GM12878 (cell line): Measurements from ENCODE around the gene KLHL7. TPM values are rescaled to one million over a fixed set of nuclear protein-coding genes. Genes with fewer than 3 reads are reported as not detected.

Experiments
- ATAC-seq: fragments of 200-7000 bp; cut with Tn5 transposase; 3 replicates; pipeline ENCODE4 v1.9.1; 2020; ENCODE audit warnings: mild to moderate bottlenecking, moderate library complexity
- BruUV-seq: library from RNA; stranded (reverse); fragments of 400-500 nt; replicated peaks from 2 replicates; lab custom pipeline; 2021; lab: Mats Ljungman, UMichigan
- CTCF ChIA-PET: fragments of 300-600 bp; sonication (Branson Sonifier 250); formaldehyde crosslinking; extraction: SDS; loops from one replicate; lab custom pipeline; 2021; ENCODE audit warnings: inconsistent platforms; lab: Yijun Ruan, JAX
- POLR2A ChIA-PET: fragments of 350-600 bp; formaldehyde crosslinking; extraction: SDS; loops from one replicate; lab custom pipeline; 2021; ENCODE audit warnings: inconsistent platforms; lab: Charles Lee
- RAD21 ChIA-PET: fragments of 300-600 bp; sonication (Branson Sonifier 250); formaldehyde crosslinking; loops from one replicate; lab custom pipeline; 2023; ENCODE audit warnings: antibody characterized with exemption; ENCODE audit not compliant: unreplicated experiment; lab: Charles Lee
- SMC1A ChIA-PET: fragments of 300-600 bp; sonication (Branson Sonifier 250); formaldehyde crosslinking; loops from one replicate; lab custom pipeline; 2023; ENCODE audit not compliant: unreplicated experiment, uncharacterized antibody; lab: Charles Lee
- DNase-seq: peaks from one replicate; pipeline ENCODE4 v3.0.0-alpha.2; 2011; ENCODE audit warnings: low read depth, low spot score
- FAIRE-seq: peaks from 3 replicates; lab custom pipeline; 2011; peaks lifted over from hg19 to GRCh38; lab: Jason Lieb, UNC
- H2AFZ ChIP-seq: 2 replicates; pipeline ENCODE4 v1.6.0; 2011; ENCODE audit warnings: low read depth, low read length, control low read depth; ENCODE audit not compliant: control insufficient read depth
- H3K27ac ChIP-seq: 2 replicates; pipeline ENCODE4 v1.5.1; 2011; ENCODE audit warnings: control low read depth; ENCODE audit not compliant: control insufficient read depth, insufficient read depth
- H3K27me3 ChIP-seq, 2 experiments: replicated peaks in 1 of 2; 2 replicates each; pipeline versions ENCODE4 v1.6.0 to v1.6.1; 2011; ENCODE audit warnings: low read length in 1 of 2; ENCODE audit not compliant: control insufficient read depth in 2 of 2, insufficient read depth in 2 of 2
- H3K36me3 ChIP-seq, 2 experiments: 2 replicates each; pipeline ENCODE4 v1.5.1; 2011; ENCODE audit warnings: low read length in 1 of 2; ENCODE audit not compliant: control insufficient read depth in 2 of 2, insufficient read depth in 2 of 2
- H3K4me1 ChIP-seq: 2 replicates; pipeline ENCODE4 v1.6.1; 2011; ENCODE audit warnings: mild to moderate bottlenecking, low read length, moderate library complexity, mixed read lengths; ENCODE audit not compliant: control insufficient read depth, insufficient read depth
- H3K4me2 ChIP-seq: 2 replicates; pipeline ENCODE4 v1.6.0; 2011; ENCODE audit warnings: control low read depth; ENCODE audit not compliant: control insufficient read depth, insufficient read depth
- H3K4me3 ChIP-seq: fragments of 200-600 bp; sonication (generic); 2 replicates; pipeline ENCODE4 v1.5.1; 2016
- H3K79me2 ChIP-seq: 2 replicates; pipeline ENCODE4 v1.6.0; 2011; ENCODE audit warnings: low read length; ENCODE audit not compliant: control insufficient read depth, insufficient read depth
- H3K9ac ChIP-seq: 2 replicates; pipeline ENCODE4 v1.8.0; 2011; ENCODE audit warnings: low read length, control low read depth, mixed read lengths; ENCODE audit not compliant: control insufficient read depth, insufficient read depth
- H3K9me3 ChIP-seq: replicated peaks from 3 replicates; pipeline ENCODE4 v1.5.1; 2011; ENCODE audit warnings: mild to moderate bottlenecking, low read length; ENCODE audit not compliant: control insufficient read depth, insufficient read depth
- H4K20me1 ChIP-seq: 2 replicates; pipeline ENCODE4 v1.6.0; 2011; ENCODE audit not compliant: control insufficient read depth, insufficient read depth
- ASH2L ChIP-seq: fragments of 300-600, 200-600 bp; sonication (generic); IDR thresholded peaks from 2 replicates; pipeline ENCODE4 v1.6.1; 2017; ENCODE audit warnings: low read depth, mild to moderate bottlenecking, borderline replicate concordance
- ETV6 ChIP-seq, 2 experiments: fragments of 450-650 bp in 1 of 2; IDR thresholded peaks in 1 of 2; conservative IDR thresholded peaks in 1 of 2; 2 replicates each; pipeline ENCODE4 v1.6.1; 2014; ENCODE audit warnings: antibody characterized with exemption in 1 of 2, borderline replicate concordance in 1 of 2, low read depth in 1 of 2, mild to moderate bottlenecking in 1 of 2, moderate library complexity in 1 of 2
- NR2C2 ChIP-seq: IDR thresholded peaks from 2 replicates; pipeline ENCODE4 v1.6.1; 2011; ENCODE audit warnings: borderline replicate concordance, low read depth; ENCODE audit not compliant: control insufficient read depth, insufficient read length
- PAX5 ChIP-seq: IDR thresholded peaks from 2 replicates; pipeline ENCODE4 v1.6.1; 2011; ENCODE audit warnings: low read depth, low read length, borderline replicate concordance
- PAX8 ChIP-seq: fragments of 450-650 bp; IDR thresholded peaks from 2 replicates; pipeline ENCODE4 v1.6.1; 2017; ENCODE audit warnings: mild to moderate bottlenecking, moderate library complexity
- RAD51 ChIP-seq: fragments of 450-650 bp; IDR thresholded peaks from 2 replicates; pipeline ENCODE4 v1.6.1; 2016; ENCODE audit warnings: moderate library complexity, mild to moderate bottlenecking, inconsistent platforms
- RFX5 ChIP-seq: IDR thresholded peaks from 2 replicates; pipeline ENCODE4 v1.6.1; 2011; ENCODE audit warnings: low read depth, low read length, improper control_type of control experiment
- TAF1 ChIP-seq: IDR thresholded peaks from 2 replicates; pipeline ENCODE4 v1.6.1; 2011; ENCODE audit warnings: mild to moderate bottlenecking, low read depth, low read length, borderline replicate concordance
- ZNF217 ChIP-seq: fragments of 450-650 bp; IDR thresholded peaks from 2 replicates; pipeline ENCODE4 v1.6.1; 2017; ENCODE audit warnings: antibody characterized with exemption, mild to moderate bottlenecking
- WGBS: methylation state at CpG from one replicate; pipeline ENCODE4 v1.1.6; 2016; ENCODE audit warnings: low lambda C conversion rate; ENCODE audit not compliant: insufficient replicate concordance, insufficient coverage; ENCODE audit errors: missing lambda C conversion rate; 5-methylcytosine and 5-hydroxymethylcytosine counted together
- in situ Hi-C: fragments of 300-500 bp; cut with MboI; formaldehyde crosslinking; loops from 9 replicates; pipeline ENCODE4 v1.14.3; 2018; ENCODE audit warnings: mixed read lengths
- intact Hi-C: fragments of 100-400 bp; cut with micrococcal nuclease; formaldehyde crosslinking; loops from one replicate; pipeline ENCODE4 v1.14.2; 2022; ENCODE audit not compliant: unreplicated experiment
- polyA plus RNA-seq, 11 experiments: library from polyadenylated mRNA; depleted of rRNA in 4 of 11; unstranded in 6 of 11; stranded (reverse) in 5 of 11; fragments of >200 nt; fragmentation: Nextera tagmentation in 4 of 11; fragmentation: Illumina TruSeq in 1 of 11; extraction: Ambion mirVana in 4 of 11; extraction: Trizol in 1 of 11; gene quantifications; 1 replicate in 1 of 11; 2 replicates in 10 of 11; pipeline versions ENCODE4 v1.2.1 to v1.2.3, GENCODE V29; 2011 to 2016; ENCODE audit warnings: inconsistent platforms in 2 of 11, missing spikeins in 2 of 11, low read depth in 1 of 11
- total RNA-seq, 4 experiments: library from RNA; depleted of rRNA in 3 of 4; stranded (reverse); fragments of >200 nt in 3 of 4; fragmentation: Illumina TruSeq in 1 of 4; extraction: Trizol in 1 of 4; gene quantifications; 2 replicates each; pipeline versions ENCODE4 v1.2.1 to v1.2.3, GENCODE V29; 2013 to 2021
- TF ChIP-seq, protein P1 (sequence below): fragments of 150-350 bp; IDR thresholded peaks from 2 replicates; pipeline ENCODE4 v1.6.1; 2016; ENCODE audit warnings: low read depth, low read length
- TF ChIP-seq, protein P2 (sequence below): IDR thresholded peaks from 2 replicates; pipeline ENCODE4 v1.6.1; 2012; ENCODE audit warnings: low read depth, low read length, improper control_type of control experiment
- TF ChIP-seq, protein P3 (sequence below): fragments of 450-650 bp; IDR thresholded peaks from 2 replicates; pipeline ENCODE4 v1.6.1; 2017; ENCODE audit warnings: mild to moderate bottlenecking, moderate library complexity
- TF ChIP-seq, protein P4 (sequence below): fragments of 450-650 bp; IDR thresholded peaks from 2 replicates; pipeline ENCODE4 v1.6.1; 2017; ENCODE audit warnings: mild to moderate bottlenecking, moderate library complexity

Gene KLHL7
- total and polyA plus RNA-seq, 10 of the 15 experiments (the other 5 are each of a cell fraction or from before 2014, with no cell fraction given) = 6.4 to 38.7 (median 20.9) TPM

DNA sequence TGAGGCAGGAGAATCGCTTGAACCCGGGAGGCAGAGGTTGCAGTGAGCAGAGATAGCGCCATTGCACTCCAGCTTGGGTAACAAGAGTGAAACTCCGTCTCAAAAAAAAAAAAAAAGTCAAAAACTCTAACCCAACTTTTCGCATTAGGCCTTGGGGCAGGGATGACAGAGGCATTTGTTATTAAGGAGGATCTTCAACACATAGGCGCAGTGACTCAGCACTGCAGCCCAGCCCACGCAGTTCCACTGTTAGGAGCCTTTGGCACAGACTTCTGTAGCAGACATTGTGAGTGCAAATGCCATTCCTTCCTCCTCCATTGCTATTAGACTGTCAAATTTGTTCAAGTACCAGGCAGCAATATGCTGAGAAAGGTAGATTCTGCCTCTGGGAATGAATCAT is 43.1 kb upstream of the KLHL7 start:
- WGBS = 81% methylated on average over 6 of the region's 7 CpGs
- H3K4me3 ChIP-seq = no peak overlapping the region
- no peak overlapping the region for H3K27ac ChIP-seq
- H2AFZ ChIP-seq = no peak overlapping the region
- H3K4me1 ChIP-seq = no peaks in the 10 kb centered on the region
- intact Hi-C loops (no loop called here), in situ Hi-C loops (no loop called here)
- H3K4me2 ChIP-seq = no peak overlapping the region
- FAIRE-seq (no peak), ATAC-seq (no peak), DNase-seq (no peak)
- ChIA-PET POLR2A (no interaction called here), RAD21 (no interaction called here), SMC1A (no interaction called here), CTCF (no interaction called here)
- BruUV-seq = no TSS peak
- no peak overlapping the region for H3K9ac ChIP-seq
- no peaks in the 10 kb centered on the region for H3K36me3 ChIP-seq
- H4K20me1 ChIP-seq = no peaks in the 10 kb centered on the region
- H3K79me2 ChIP-seq = no peaks in the 10 kb centered on the region
- H3K27me3 ChIP-seq = no peaks in the 10 kb centered on the region
- H3K9me3 ChIP-seq = no peaks in the 10 kb centered on the region
- TF ChIP-seq, protein P1, sequence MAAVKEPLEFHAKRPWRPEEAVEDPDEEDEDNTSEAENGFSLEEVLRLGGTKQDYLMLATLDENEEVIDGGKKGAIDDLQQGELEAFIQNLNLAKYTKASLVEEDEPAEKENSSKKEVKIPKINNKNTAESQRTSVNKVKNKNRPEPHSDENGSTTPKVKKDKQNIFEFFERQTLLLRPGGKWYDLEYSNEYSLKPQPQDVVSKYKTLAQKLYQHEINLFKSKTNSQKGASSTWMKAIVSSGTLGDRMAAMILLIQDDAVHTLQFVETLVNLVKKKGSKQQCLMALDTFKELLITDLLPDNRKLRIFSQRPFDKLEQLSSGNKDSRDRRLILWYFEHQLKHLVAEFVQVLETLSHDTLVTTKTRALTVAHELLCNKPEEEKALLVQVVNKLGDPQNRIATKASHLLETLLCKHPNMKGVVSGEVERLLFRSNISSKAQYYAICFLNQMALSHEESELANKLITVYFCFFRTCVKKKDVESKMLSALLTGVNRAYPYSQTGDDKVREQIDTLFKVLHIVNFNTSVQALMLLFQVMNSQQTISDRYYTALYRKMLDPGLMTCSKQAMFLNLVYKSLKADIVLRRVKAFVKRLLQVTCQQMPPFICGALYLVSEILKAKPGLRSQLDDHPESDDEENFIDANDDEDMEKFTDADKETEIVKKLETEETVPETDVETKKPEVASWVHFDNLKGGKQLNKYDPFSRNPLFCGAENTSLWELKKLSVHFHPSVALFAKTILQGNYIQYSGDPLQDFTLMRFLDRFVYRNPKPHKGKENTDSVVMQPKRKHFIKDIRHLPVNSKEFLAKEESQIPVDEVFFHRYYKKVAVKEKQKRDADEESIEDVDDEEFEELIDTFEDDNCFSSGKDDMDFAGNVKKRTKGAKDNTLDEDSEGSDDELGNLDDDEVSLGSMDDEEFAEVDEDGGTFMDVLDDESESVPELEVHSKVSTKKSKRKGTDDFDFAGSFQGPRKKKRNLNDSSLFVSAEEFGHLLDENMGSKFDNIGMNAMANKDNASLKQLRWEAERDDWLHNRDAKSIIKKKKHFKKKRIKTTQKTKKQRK = no peak
- TF ChIP-seq PAX8 (no peak), ZNF217 (no peak), RFX5 (no peak), TAF1 (no peak), PAX5 (no peak), RAD51 (no peak), ETV6 (conservative IDR thresholded peaks at IDR 0.05 in 1 of 2, IDR thresholded peaks at IDR 0.05 in 1 of 2; ENCODE audit: borderline replicate concordance in 1 of 2, low read depth in 1 of 2) (no peak), ASH2L (no peak), NR2C2 (no peak)
- TF ChIP-seq, protein P2, sequence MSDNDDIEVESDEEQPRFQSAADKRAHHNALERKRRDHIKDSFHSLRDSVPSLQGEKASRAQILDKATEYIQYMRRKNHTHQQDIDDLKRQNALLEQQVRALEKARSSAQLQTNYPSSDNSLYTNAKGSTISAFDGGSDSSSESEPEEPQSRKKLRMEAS = no peak
- TF ChIP-seq, protein P3, sequence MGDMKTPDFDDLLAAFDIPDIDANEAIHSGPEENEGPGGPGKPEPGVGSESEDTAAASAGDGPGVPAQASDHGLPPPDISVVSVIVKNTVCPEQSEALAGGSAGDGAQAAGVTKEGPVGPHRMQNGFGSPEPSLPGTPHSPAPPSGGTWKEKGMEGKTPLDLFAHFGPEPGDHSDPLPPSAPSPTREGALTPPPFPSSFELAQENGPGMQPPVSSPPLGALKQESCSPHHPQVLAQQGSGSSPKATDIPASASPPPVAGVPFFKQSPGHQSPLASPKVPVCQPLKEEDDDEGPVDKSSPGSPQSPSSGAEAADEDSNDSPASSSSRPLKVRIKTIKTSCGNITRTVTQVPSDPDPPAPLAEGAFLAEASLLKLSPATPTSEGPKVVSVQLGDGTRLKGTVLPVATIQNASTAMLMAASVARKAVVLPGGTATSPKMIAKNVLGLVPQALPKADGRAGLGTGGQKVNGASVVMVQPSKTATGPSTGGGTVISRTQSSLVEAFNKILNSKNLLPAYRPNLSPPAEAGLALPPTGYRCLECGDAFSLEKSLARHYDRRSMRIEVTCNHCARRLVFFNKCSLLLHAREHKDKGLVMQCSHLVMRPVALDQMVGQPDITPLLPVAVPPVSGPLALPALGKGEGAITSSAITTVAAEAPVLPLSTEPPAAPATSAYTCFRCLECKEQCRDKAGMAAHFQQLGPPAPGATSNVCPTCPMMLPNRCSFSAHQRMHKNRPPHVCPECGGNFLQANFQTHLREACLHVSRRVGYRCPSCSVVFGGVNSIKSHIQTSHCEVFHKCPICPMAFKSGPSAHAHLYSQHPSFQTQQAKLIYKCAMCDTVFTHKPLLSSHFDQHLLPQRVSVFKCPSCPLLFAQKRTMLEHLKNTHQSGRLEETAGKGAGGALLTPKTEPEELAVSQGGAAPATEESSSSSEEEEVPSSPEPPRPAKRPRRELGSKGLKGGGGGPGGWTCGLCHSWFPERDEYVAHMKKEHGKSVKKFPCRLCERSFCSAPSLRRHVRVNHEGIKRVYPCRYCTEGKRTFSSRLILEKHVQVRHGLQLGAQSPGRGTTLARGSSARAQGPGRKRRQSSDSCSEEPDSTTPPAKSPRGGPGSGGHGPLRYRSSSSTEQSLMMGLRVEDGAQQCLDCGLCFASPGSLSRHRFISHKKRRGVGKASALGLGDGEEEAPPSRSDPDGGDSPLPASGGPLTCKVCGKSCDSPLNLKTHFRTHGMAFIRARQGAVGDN = no peak
- TF ChIP-seq, protein P4, sequence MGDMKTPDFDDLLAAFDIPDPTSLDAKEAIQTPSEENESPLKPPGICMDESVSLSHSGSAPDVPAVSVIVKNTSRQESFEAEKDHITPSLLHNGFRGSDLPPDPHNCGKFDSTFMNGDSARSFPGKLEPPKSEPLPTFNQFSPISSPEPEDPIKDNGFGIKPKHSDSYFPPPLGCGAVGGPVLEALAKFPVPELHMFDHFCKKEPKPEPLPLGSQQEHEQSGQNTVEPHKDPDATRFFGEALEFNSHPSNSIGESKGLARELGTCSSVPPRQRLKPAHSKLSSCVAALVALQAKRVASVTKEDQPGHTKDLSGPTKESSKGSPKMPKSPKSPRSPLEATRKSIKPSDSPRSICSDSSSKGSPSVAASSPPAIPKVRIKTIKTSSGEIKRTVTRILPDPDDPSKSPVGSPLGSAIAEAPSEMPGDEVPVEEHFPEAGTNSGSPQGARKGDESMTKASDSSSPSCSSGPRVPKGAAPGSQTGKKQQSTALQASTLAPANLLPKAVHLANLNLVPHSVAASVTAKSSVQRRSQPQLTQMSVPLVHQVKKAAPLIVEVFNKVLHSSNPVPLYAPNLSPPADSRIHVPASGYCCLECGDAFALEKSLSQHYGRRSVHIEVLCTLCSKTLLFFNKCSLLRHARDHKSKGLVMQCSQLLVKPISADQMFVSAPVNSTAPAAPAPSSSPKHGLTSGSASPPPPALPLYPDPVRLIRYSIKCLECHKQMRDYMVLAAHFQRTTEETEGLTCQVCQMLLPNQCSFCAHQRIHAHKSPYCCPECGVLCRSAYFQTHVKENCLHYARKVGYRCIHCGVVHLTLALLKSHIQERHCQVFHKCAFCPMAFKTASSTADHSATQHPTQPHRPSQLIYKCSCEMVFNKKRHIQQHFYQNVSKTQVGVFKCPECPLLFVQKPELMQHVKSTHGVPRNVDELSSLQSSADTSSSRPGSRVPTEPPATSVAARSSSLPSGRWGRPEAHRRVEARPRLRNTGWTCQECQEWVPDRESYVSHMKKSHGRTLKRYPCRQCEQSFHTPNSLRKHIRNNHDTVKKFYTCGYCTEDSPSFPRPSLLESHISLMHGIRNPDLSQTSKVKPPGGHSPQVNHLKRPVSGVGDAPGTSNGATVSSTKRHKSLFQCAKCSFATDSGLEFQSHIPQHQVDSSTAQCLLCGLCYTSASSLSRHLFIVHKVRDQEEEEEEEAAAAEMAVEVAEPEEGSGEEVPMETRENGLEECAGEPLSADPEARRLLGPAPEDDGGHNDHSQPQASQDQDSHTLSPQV = no peak
